Lung (tissue), 16 donors: ENCODE results near the gene STRAP. TPM values are rescaled to one million over a fixed set of nuclear protein-coding genes. Genes with fewer than 3 reads are reported as not detected.
A peak's percentile ranks its signal among the peaks of the same experiment; 100 is the strongest.

ENCODE experiments used
- ATAC-seq: fragments of 200-7000 bp; cut with Tn5 transposase; one replicate; pipeline ENCODE4 v1.9.1; 2020; ENCODE audit warnings: moderate number of reproducible peaks; ENCODE audit not compliant: insufficient read depth, low FRiP score
- DNase-seq, 3 donors: peaks; one replicate each; pipeline ENCODE4 v3.0.0-alpha.2; 2013 to 2017
- H3K27ac ChIP-seq, 2 donors: one replicate each; pipeline ENCODE4 v1.5.1; 2013; ENCODE audit warnings: mild to moderate bottlenecking in 2 of 2, moderate library complexity in 2 of 2, control low read depth in 1 of 2, inconsistent platforms in 1 of 2, low read depth in 1 of 2, low read length in 1 of 2
- H3K27me3 ChIP-seq, 3 donors: one replicate each; pipeline ENCODE4 v1.5.1; 2013; ENCODE audit warnings: low read length in 2 of 3; ENCODE audit not compliant: control insufficient read depth in 3 of 3, insufficient read depth in 3 of 3
- H3K36me3 ChIP-seq, 4 donors: one replicate each; pipeline ENCODE4 v1.5.1; 2013; ENCODE audit warnings: low read length in 4 of 4, mild to moderate bottlenecking in 1 of 4, moderate library complexity in 1 of 4; ENCODE audit not compliant: control insufficient read depth in 4 of 4, insufficient read depth in 4 of 4
- H3K4me1 ChIP-seq, 5 donors: one replicate each; pipeline ENCODE4 v1.5.1; 2013; ENCODE audit warnings: low read length in 5 of 5, mild to moderate bottlenecking in 2 of 5, moderate library complexity in 1 of 5; ENCODE audit not compliant: control insufficient read depth in 5 of 5, insufficient read depth in 5 of 5
- H3K4me3 ChIP-seq: one replicate; pipeline ENCODE4 v1.5.1; 2013; ENCODE audit warnings: mild to moderate bottlenecking, control low read depth, moderate library complexity
- H3K9ac ChIP-seq, 2 donors: one replicate each; pipeline ENCODE4 v1.5.1; 2013; ENCODE audit warnings: low read length in 2 of 2, control low read depth in 1 of 2; ENCODE audit not compliant: insufficient read depth in 1 of 2
- H3K9me3 ChIP-seq, 4 donors: one replicate each; pipeline ENCODE4 v1.5.1; 2013; ENCODE audit warnings: low read length in 3 of 4, mild to moderate bottlenecking in 1 of 4, moderate library complexity in 1 of 4; ENCODE audit not compliant: control insufficient read depth in 4 of 4, insufficient read depth in 3 of 4
- CTCF ChIP-seq: IDR thresholded peaks from 2 replicates; pipeline ENCODE4 v1.5.1; 2012; ENCODE audit warnings: mild to moderate bottlenecking; ENCODE audit errors: control extremely low read depth, extremely low read depth
- WGBS, 2 donors: extraction: QIAGEN DNeasy Blood & Tissue Kit; methylation state at CpG; one replicate each; pipeline ENCODE4 v1.1.7; 2013; 5-methylcytosine and 5-hydroxymethylcytosine counted together
- long read RNA-seq, 5 donors: transcript quantifications; one replicate each; lab custom pipeline, GENCODE V29; 2026
- polyA plus RNA-seq, 2 donors: library from polyadenylated mRNA; stranded (reverse); fragments of 200-250 nt; gene quantifications; one replicate each; pipeline ENCODE4 v1.2.1, GENCODE V29; 2013
- total RNA-seq, 2 donors: library from RNA; depleted of rRNA in 1 of 2; stranded (reverse); fragments of >200 nt in 1 of 2; gene quantifications; one replicate each; pipeline ENCODE4 v1.2.1, GENCODE V29; 2014 to 2021
- donor health status: control.
- donor health status: control.
- donor health status: Bipolar disorder and iron deficiency.
- donor health status: healthy.
- donor health status: DM: yes; HTN: yes; CAD: no.

Gene STRAP
- total RNA-seq (10 to 100 TPM; 53.8 to 88.5 TPM), polyA plus RNA-seq (10 to 100 TPM; 79.0 to 86.3 TPM)
- long read RNA-seq, donor 1, transcript STRAP-202 (10 exons, 1,866 nt): major isoform, 62 of 78 reads
- long read RNA-seq, donor 1, partial matches to known transcripts: 14 of 78 reads
- long read RNA-seq, donor 1, other reads (novel, unspliced or antisense): 0 of 78 reads
- long read RNA-seq, donor 2, transcript STRAP-202 (10 exons, 1,866 nt): major isoform, 7 of 8 reads
- long read RNA-seq, donor 2, partial matches to known transcripts: 0 of 8 reads
- long read RNA-seq, donor 2, other reads (novel, unspliced or antisense): 0 of 8 reads
- long read RNA-seq, donor 3, transcript STRAP-202 (10 exons, 1,866 nt): major isoform, 22 of 37 reads
- long read RNA-seq, donor 3, partial matches to known transcripts: 15 of 37 reads
- long read RNA-seq, donor 3, other reads (novel, unspliced or antisense): 0 of 37 reads
- long read RNA-seq, donor 4, transcript STRAP-202 (10 exons, 1,866 nt): major isoform, 13 of 15 reads
- long read RNA-seq, donor 4, partial matches to known transcripts: 0 of 15 reads
- long read RNA-seq, donor 4, other reads (novel, unspliced or antisense): 0 of 15 reads
- long read RNA-seq, donor 5, transcript STRAP-206 (9 exons, 1,698 nt): minor isoform, 5 of 68 reads
- long read RNA-seq, donor 5, transcript STRAP-202 (10 exons, 1,866 nt): major isoform, 45 of 68 reads
- long read RNA-seq, donor 5, partial matches to known transcripts: 16 of 68 reads
- long read RNA-seq, donor 5, other reads (novel, unspliced or antisense): 0 of 68 reads

GRCh38 chr12:15882118-15882971, at the start of gene STRAP:
TSS of gene STRAP (plus strand) at chr12:15882387. CDS start at chr12:15882708, 321 bp downstream.
- Histone ChIP-seq H3K27me3 (no peaks in the 10 kb centered on the region), H3K4me1 (peaks cover 2 to 19% (median 11%) of the 10 kb centered on the region in 5 donors), H3K27ac (peak within 1 kb of the TSS; percentile 98), H3K9ac (peak within 1 kb of the TSS; percentile 98 to 100), H3K4me3 (peak within 1 kb of the TSS; percentile 69), H3K9me3 (no peaks in the 10 kb centered on the region), H3K36me3 (peaks cover 0 to 13% (median 4%) of the 10 kb centered on the region in 4 donors)
- DNase-seq: peak; percentile 98 to 99 (median 98)
- no peak for TF ChIP-seq CTCF
- ATAC-seq: peak; percentile 93
- 0% methylated on average over 63 of the region's 63 CpGs for WGBS, 2 donors

- ATAC-seq (peak; percentile 45), DNase-seq (peak in 1 of 3 donors; percentile 7)
- 62 to 67% methylated on average over 4 of the region's 4 CpGs for WGBS, 2 donors
- no peaks in the 10 kb centered on the region for H3K36me3 ChIP-seq
- no peaks in the 10 kb centered on the region for H3K4me1 ChIP-seq
- H3K9ac ChIP-seq: no peak overlapping the region
- no peak overlapping the region for H3K4me3 ChIP-seq
- H3K27ac ChIP-seq: no peak overlapping the region
- TF ChIP-seq CTCF: no peak
- peaks cover 0 to 11% (median 5%) of the 10 kb centered on the region in 3 donors for H3K27me3 ChIP-seq
- no peaks in the 10 kb centered on the region for H3K9me3 ChIP-seq
Observed at GRCh38 chr12:15834575-15834974, 47.6 kb upstream of the STRAP start.

- H3K9ac ChIP-seq: no peak overlapping the region
- H3K4me1 ChIP-seq: no peaks in the 10 kb centered on the region
- ATAC-seq (no peak), DNase-seq (no peak)
- TF ChIP-seq CTCF: no peak
- H3K36me3 ChIP-seq: no peaks in the 10 kb centered on the region
- H3K27me3 ChIP-seq: peaks cover 0 to 11% (median 5%) of the 10 kb centered on the region in 3 donors
- no peaks in the 10 kb centered on the region for H3K9me3 ChIP-seq
- 78 to 85% methylated on average over 5 of the region's 5 CpGs for WGBS, 2 donors
- no peak overlapping the region for H3K4me3 ChIP-seq
- H3K27ac ChIP-seq: no peak overlapping the region
Observed at GRCh38 chr12:15837141-15837790, 44.9 kb upstream of the STRAP start.
